HepG2 (cell line): ENCODE results near the gene CCDC57. TPM values are rescaled to one million over a fixed set of nuclear protein-coding genes. Genes with fewer than 3 reads are reported as not detected.

ENCODE experiments used
- EP300 ChIP-seq, 3 experiments: sonication (generic) in 1 of 3; formaldehyde crosslinking in 1 of 3; IDR thresholded peaks; 2 replicates each; pipeline versions ENCODE4 v1.5.1 to v1.6.1; 2011 to 2020; ENCODE audit warnings: low read depth in 2 of 3, low read length in 2 of 3, borderline replicate concordance in 1 of 3, improper control_type of control experiment in 1 of 3, mild to moderate bottlenecking in 1 of 3, missing genetic modification reagents in 1 of 3, moderate library complexity in 1 of 3
- FIP1L1 ChIP-seq: fragments of 200-400 bp; formaldehyde crosslinking; IDR thresholded peaks from 2 replicates; pipeline ENCODE4 v1.6.1; 2018; ENCODE audit warnings: low read depth, mild to moderate bottlenecking, low read length, moderate library complexity, borderline replicate concordance; ENCODE audit not compliant: insufficient read depth
- IRX3 ChIP-seq: sonication (generic); formaldehyde crosslinking; IDR thresholded peaks from 2 replicates; pipeline ENCODE4 v1.8.1; 2023; ENCODE audit warnings: mild to moderate bottlenecking, low read depth, missing genetic modification reagents, borderline replicate concordance
- KLF13 ChIP-seq: sonication (generic); formaldehyde crosslinking; IDR thresholded peaks from 2 replicates; pipeline ENCODE4 v1.4.0; 2020; ENCODE audit warnings: mild to moderate bottlenecking, missing genetic modification reagents
- KLF6 ChIP-seq: IDR thresholded peaks from 2 replicates; pipeline ENCODE4 v1.8.0; 2016; ENCODE audit warnings: missing biosample characterization, missing genetic modification reagents
- NFIB ChIP-seq: sonication (generic); formaldehyde crosslinking; IDR thresholded peaks from 2 replicates; pipeline ENCODE4 v1.9.0; 2021; ENCODE audit warnings: missing genetic modification reagents, mild to moderate bottlenecking, borderline replicate concordance
- PAF1 ChIP-seq: IDR thresholded peaks from 2 replicates; pipeline ENCODE4 v1.6.1; 2016; ENCODE audit warnings: missing genetic modification reagents, missing compliant biosample characterization
- SAP130 ChIP-seq: IDR thresholded peaks from 2 replicates; pipeline ENCODE4 v1.6.1; 2016; ENCODE audit warnings: low read depth
- SKI ChIP-seq: fragments of 450-650 bp; IDR thresholded peaks from one replicate; pipeline ENCODE4 v1.6.1; 2018; ENCODE audit warnings: mild to moderate bottlenecking; ENCODE audit not compliant: partially characterized antibody
- ZBTB1 ChIP-seq: sonication (generic); formaldehyde crosslinking; IDR thresholded peaks from 2 replicates; pipeline ENCODE4 v1.4.0; 2020; ENCODE audit warnings: missing genetic modification reagents, borderline replicate concordance
- ZNF17 ChIP-seq: sonication (generic); formaldehyde crosslinking; IDR thresholded peaks from 2 replicates; pipeline ENCODE4 v1.5.0; 2020; ENCODE audit warnings: mild to moderate bottlenecking, missing genetic modification reagents
- ZNF224 ChIP-seq: sonication (generic); formaldehyde crosslinking; IDR thresholded peaks from 2 replicates; pipeline ENCODE4 v1.5.0; 2020; ENCODE audit warnings: mild to moderate bottlenecking, missing genetic modification reagents
- ZNF383 ChIP-seq: sonication (generic); formaldehyde crosslinking; IDR thresholded peaks from 2 replicates; pipeline ENCODE4 v1.4.0; 2020; ENCODE audit warnings: missing genetic modification reagents, mild to moderate bottlenecking, borderline replicate concordance
- ZNF557 ChIP-seq: sonication (generic); formaldehyde crosslinking; IDR thresholded peaks from 2 replicates; pipeline ENCODE4 v1.4.0; 2020; ENCODE audit warnings: missing genetic modification reagents
- ZNF670 ChIP-seq: sonication (generic); formaldehyde crosslinking; IDR thresholded peaks from 2 replicates; pipeline ENCODE4 v1.8.0; 2022; ENCODE audit warnings: mild to moderate bottlenecking, missing genetic modification reagents, borderline replicate concordance
- polyA plus RNA-seq, 8 experiments: library from polyadenylated mRNA; depleted of rRNA in 3 of 8; stranded (reverse) in 7 of 8; unstranded in 1 of 8; fragments of >200 nt; fragmentation: Illumina TruSeq in 4 of 8; extraction: Trizol in 4 of 8; gene quantifications; 2 replicates each; pipeline versions ENCODE4 v1.2.1 to v1.2.3, GENCODE V29; 2011 to 2016; ENCODE audit warnings: low read depth in 4 of 8, missing spikeins in 1 of 8, mixed read lengths in 1 of 8; ENCODE audit not compliant: insufficient read depth in 1 of 8
- total RNA-seq, 5 experiments: library from RNA; depleted of rRNA; stranded (reverse); fragments of >200 nt; fragmentation: Illumina TruSeq; extraction: Trizol; gene quantifications; 2 replicates each; pipeline ENCODE4 v1.2.3, GENCODE V29; 2016; ENCODE audit warnings: low read depth in 1 of 5
- TF ChIP-seq, protein P1 (sequence below): sonication (generic); formaldehyde crosslinking; IDR thresholded peaks from 2 replicates; pipeline ENCODE4 v1.5.0; 2020; ENCODE audit warnings: missing genetic modification reagents
- TF ChIP-seq, protein P2 (sequence below): sonication (generic); formaldehyde crosslinking; IDR thresholded peaks from 2 replicates; pipeline ENCODE4 v1.8.0; 2022; ENCODE audit warnings: mild to moderate bottlenecking, missing genetic modification reagents, borderline replicate concordance
- TF ChIP-seq, protein P3 (sequence below): sonication (generic); formaldehyde crosslinking; IDR thresholded peaks from 2 replicates; pipeline ENCODE4 v1.4.0; 2020; ENCODE audit warnings: mild to moderate bottlenecking, missing genetic modification reagents, borderline replicate concordance
- TF ChIP-seq, protein P4 (sequence below): sonication (generic); formaldehyde crosslinking; IDR thresholded peaks from 2 replicates; pipeline ENCODE4 v1.4.0; 2020; ENCODE audit warnings: mild to moderate bottlenecking, low read depth, missing genetic modification reagents

The CCDC57 gene
- total and polyA plus RNA-seq, 2 of the 13 experiments (the other 11 are each of a cell fraction or from before 2014, with no cell fraction given) = 59.3 to 59.9 TPM

DNA sequence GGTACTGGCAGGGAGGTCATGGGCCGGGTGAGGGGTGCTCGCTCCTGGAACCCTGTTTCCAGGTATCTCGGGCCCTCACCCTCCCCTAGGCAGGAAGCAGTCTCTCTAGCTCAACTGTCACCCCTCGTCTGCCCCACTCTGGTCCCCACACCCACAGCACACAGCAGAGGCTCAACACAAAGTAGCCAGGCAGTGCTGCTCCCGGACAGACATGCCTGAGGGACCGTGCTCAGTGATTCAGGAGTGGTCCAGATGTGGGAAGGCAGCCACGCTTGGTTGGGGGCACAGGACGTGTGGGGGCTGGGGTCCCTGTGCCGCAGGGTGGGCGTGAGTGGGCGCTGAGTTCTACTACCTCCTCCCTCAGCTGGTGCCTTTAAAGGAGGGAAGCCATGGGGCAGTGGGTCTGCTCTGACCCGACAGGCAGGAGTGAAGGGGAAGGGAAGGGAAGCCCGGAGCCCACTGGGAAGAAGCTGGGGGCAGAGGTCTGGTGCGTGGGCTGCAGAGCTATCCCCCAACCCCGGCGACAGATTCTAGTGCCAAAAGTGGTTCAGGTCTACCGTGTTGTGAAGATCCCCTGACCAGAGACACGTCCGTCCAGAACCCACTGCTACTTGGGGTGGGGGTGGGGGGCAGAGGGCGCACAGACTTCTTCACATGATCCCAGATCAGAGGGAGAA, 28.0 kb upstream of the CCDC57 start (continued):
- TF ChIP-seq, protein P1, sequence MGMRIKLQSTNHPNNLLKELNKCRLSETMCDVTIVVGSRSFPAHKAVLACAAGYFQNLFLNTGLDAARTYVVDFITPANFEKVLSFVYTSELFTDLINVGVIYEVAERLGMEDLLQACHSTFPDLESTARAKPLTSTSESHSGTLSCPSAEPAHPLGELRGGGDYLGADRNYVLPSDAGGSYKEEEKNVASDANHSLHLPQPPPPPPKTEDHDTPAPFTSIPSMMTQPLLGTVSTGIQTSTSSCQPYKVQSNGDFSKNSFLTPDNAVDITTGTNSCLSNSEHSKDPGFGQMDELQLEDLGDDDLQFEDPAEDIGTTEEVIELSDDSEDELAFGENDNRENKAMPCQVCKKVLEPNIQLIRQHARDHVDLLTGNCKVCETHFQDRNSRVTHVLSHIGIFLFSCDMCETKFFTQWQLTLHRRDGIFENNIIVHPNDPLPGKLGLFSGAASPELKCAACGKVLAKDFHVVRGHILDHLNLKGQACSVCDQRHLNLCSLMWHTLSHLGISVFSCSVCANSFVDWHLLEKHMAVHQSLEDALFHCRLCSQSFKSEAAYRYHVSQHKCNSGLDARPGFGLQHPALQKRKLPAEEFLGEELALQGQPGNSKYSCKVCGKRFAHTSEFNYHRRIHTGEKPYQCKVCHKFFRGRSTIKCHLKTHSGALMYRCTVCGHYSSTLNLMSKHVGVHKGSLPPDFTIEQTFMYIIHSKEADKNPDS (CRISPR knock-in tag) = no peak; the same call in 1 of the 2 replicates
- TF ChIP-seq ZNF383 (CRISPR knock-in tag) = no peak
- no peak for TF ChIP-seq ZNF224 (CRISPR knock-in tag)
- TF ChIP-seq EP300 (IDR thresholded peaks at IDR 0.05; ENCODE audit: low read depth in 2 of 2, low read length in 2 of 2) = no peak
- TF ChIP-seq EP300 (CRISPR knock-in tag; IDR thresholded peaks at IDR 0.05; ENCODE audit: borderline replicate concordance) = no peak
- TF ChIP-seq, protein P2, sequence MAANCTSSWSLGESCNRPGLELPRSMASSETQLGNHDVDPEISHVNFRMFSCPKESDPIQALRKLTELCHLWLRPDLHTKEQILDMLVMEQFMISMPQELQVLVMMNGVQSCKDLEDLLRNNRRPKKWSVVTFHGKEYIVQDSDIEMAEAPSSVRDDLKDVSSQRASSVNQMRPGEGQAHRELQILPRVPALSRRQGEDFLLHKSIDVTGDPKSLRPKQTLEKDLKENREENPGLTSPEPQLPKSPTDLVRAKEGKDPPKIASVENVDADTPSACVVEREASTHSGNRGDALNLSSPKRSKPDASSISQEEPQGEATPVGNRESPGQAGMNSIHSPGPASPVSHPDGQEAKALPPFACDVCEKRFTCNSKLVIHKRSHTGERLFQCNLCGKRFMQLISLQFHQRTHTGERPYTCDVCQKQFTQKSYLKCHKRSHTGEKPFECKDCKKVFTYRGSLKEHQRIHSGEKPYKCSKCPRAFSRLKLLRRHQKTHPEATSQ (CRISPR knock-in tag) = 0 out of 2 replicates have a peak, but pooled peaks have one; percentile 42
- no peak for TF ChIP-seq ZNF557 (CRISPR knock-in tag)
- TF ChIP-seq ZNF670 (CRISPR knock-in tag) = peak; percentile 91; the same call in 1 of the 2 replicates
- TF ChIP-seq, protein P3, sequence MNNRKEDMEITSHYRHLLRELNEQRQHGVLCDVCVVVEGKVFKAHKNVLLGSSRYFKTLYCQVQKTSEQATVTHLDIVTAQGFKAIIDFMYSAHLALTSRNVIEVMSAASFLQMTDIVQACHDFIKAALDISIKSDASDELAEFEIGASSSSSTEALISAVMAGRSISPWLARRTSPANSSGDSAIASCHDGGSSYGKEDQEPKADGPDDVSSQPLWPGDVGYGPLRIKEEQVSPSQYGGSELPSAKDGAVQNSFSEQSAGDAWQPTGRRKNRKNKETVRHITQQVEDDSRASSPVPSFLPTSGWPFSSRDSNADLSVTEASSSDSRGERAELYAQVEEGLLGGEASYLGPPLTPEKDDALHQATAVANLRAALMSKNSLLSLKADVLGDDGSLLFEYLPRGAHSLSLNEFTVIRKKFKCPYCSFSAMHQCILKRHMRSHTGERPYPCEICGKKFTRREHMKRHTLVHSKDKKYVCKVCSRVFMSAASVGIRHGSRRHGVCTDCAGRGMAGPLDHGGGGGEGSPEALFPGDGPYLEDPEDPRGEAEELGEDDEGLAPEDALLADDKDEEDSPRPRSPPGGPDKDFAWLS (CRISPR knock-in tag) = peak; percentile 64; the same call in 1 of the 2 replicates
- TF ChIP-seq ZBTB1 = no peak
- TF ChIP-seq, protein P4, sequence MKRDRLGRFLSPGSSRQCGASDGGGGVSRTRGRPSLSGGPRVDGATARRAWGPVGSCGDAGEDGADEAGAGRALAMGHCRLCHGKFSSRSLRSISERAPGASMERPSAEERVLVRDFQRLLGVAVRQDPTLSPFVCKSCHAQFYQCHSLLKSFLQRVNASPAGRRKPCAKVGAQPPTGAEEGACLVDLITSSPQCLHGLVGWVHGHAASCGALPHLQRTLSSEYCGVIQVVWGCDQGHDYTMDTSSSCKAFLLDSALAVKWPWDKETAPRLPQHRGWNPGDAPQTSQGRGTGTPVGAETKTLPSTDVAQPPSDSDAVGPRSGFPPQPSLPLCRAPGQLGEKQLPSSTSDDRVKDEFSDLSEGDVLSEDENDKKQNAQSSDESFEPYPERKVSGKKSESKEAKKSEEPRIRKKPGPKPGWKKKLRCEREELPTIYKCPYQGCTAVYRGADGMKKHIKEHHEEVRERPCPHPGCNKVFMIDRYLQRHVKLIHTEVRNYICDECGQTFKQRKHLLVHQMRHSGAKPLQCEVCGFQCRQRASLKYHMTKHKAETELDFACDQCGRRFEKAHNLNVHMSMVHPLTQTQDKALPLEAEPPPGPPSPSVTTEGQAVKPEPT (CRISPR knock-in tag) = no peak; the same call in 1 of the 2 replicates
- 0 out of 2 replicates have a peak, but pooled peaks have one; percentile 19 for TF ChIP-seq ZNF17 (CRISPR knock-in tag)
- TF ChIP-seq SKI = no peak
- TF ChIP-seq KLF6 = no peak
- TF ChIP-seq PAF1 (CRISPR knock-in tag) = peak; percentile 94
- peak; percentile 45 for TF ChIP-seq KLF13 (CRISPR knock-in tag)
- no peak for TF ChIP-seq IRX3
- no peak for TF ChIP-seq NFIB (CRISPR knock-in tag)
- no peak for TF ChIP-seq SAP130 (CRISPR knock-in tag)
- TF ChIP-seq FIP1L1 = 0 out of 2 replicates have a peak, but pooled peaks have one; percentile 28
